Stimulated activated memory B cell treated with anti-CD40 and anti-IgM and Interleukin-4, amounts not matched to agents 10 μg/mL and 1 μg/mL and 100 μg/mL, for 72 hours (primary cell): ENCODE measurements around the gene MBNL3.
A peak's percentile ranks its signal among the peaks of the same experiment; 100 is the strongest.
"Not testable (repeated sequence)": the region's sequence is repeated elsewhere in the genome, so short reads cannot be mapped to it uniquely, and the experiment has no call there.

Experiments
- ATAC-seq: fragments of 150-1000 bp; cut with Tn5 transposase; 2 replicates; pipeline ENCODE4 v1.10.0; 2021
- H3K27ac Mint-ChIP-seq: one replicate; pipeline ENCODE4 v1.8.0; 2022; ENCODE audit warnings: mild to moderate bottlenecking, mixed read lengths
- H3K27me3 Mint-ChIP-seq: one replicate; pipeline ENCODE4 v1.8.0; 2022; ENCODE audit warnings: mixed read lengths
- H3K36me3 Mint-ChIP-seq: one replicate; pipeline ENCODE4 v1.8.0; 2022; ENCODE audit warnings: mixed read lengths
- H3K4me1 Mint-ChIP-seq: one replicate; pipeline ENCODE4 v1.8.0; 2022; ENCODE audit warnings: mixed read lengths
- H3K4me3 Mint-ChIP-seq: one replicate; pipeline ENCODE4 v1.8.0; 2022; ENCODE audit warnings: mild to moderate bottlenecking, moderate library complexity, mixed read lengths
- H3K9me3 Mint-ChIP-seq: one replicate; pipeline ENCODE4 v1.8.0; 2022; ENCODE audit warnings: mixed read lengths

The MBNL3 gene

DNA sequence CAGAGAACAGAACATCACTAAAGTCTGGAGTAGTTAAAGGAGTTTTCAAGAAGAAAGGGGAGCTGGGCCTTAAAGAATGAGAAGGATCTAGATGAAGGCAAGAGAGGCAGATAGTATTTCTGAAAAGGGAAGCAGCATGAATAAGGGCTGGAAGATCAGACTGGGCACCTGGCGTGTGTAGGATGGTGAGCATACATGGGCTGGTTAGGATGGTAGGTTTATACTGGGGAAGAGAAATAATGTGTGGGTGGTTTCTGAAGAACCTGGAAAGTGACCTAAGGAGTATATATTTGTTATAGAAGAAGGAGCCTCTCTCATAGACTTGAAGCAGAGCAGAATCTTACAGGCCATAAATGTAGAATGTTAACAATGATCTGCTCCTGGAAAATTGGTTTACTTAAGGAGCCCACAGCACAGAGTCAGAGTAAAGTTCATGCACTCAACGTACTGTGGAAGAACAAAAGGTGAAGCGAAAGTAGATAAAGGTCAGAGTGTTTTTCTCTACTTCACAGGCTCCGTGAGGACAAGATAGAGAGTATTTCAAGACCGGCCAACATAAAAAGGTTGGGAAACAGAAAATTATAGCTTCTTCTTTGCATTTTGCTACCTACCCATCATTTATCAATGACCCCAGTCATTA lies 35.8 kb downstream of the MBNL3 start:
- Mint-ChIP-seq H3K4me3 (no peak overlapping the region), H3K36me3 (peaks cover 7% of the 10 kb centered on the region), H3K4me1 (peaks cover 8% of the 10 kb centered on the region), H3K9me3 (peaks cover 5% of the 10 kb centered on the region), H3K27ac (peak overlapping the region; percentile 9), H3K27me3 (no peaks in the 10 kb centered on the region)
- peak; percentile 70 for ATAC-seq

DNA sequence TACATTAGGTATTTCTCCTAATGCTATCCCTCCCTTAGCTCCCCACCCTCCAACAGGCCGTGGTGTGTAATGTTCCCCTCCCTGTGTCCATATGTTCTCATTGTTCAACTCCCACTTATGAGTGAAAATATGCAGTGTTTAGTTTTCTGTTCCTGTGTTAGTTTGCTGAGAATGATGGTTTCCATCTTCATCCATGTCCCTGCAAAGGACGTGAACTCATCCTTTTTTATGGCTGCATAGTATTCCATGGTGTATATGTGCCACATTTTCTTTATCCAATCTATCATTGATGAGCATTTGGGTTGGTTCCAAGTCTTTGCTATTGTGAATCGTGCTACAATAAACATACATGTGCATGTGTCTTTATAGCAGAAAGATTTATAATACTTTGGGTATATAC lies 42.9 kb downstream of the MBNL3 start:
- not testable (repeated sequence) for H3K27ac Mint-ChIP-seq, H3K4me3 Mint-ChIP-seq, H3K27me3 Mint-ChIP-seq, H3K36me3 Mint-ChIP-seq, H3K9me3 Mint-ChIP-seq, ATAC-seq, H3K4me1 Mint-ChIP-seq

DNA sequence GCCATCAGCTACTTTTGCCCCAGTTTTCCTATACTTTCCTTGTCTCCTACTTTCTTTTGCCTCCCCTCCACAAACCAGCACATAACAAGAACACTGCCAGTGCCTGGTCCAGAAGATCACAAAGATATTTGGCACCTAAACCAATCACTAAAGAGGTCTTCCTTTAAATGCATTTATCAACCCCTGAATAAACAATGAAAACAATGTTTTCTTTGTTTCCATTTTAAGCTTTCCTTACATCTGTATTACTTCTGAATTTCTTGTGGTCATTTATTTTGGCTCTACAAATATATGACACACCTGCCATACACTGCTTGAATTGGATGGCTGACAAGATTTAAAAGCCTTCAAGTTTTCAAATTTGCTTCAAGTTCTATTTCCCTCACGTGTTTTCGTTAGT lies 43.9 kb downstream of the MBNL3 start:
- Mint-ChIP-seq H3K4me3 (no peak overlapping the region), H3K4me1 (peaks cover 6% of the 10 kb centered on the region), H3K27ac (no peak overlapping the region), H3K36me3 (no peaks in the 10 kb centered on the region), H3K27me3 (no peaks in the 10 kb centered on the region), H3K9me3 (peaks cover 5% of the 10 kb centered on the region)
- ATAC-seq, result no peak

DNA sequence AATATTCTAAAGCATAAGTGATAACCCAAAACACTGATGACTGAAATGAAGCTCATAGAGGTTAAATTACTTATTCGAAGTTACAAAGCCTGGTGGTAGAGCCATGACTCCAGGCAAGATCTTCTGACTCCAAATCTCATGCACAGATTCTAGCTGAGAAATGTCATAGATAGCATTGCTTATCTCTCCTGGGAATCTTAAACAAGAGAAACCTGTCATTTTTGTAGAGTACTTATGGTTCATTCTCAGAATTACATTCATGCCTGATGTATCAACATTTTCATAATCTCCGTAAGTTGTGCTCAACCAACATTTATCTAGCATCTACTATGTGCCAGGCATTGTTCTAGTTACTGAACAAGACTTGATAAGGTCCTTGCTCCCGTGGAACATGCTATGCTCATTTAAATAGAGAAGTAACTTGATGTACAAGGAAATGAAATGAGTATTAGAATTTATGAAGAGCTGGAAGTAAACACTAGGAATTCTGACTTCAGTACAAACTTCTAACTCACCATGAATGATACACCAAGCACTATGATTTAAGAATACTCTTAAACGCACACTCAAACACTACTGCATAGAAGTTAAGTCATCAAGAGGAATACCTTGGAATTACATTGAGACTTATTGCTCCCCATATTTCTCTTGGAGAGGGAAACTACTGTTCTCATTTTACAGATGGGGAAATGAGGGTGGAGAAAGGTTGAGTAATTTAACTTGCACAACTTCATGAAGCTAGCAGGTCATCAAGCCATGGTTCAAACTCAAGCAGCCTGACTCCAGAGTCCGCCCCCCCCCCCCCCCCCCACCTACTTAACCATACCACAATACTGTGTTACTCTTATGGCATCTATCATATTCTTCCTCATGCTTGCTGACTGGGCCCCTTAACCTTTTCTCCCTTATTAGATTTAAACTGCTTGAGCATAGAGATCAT lies 45.4 kb downstream of the MBNL3 start:
- no peak for ATAC-seq
- H3K27me3 Mint-ChIP-seq, result no peaks in the 10 kb centered on the region
- no peak overlapping the region for H3K4me3 Mint-ChIP-seq
- H3K36me3 Mint-ChIP-seq, result no peaks in the 10 kb centered on the region
- H3K4me1 Mint-ChIP-seq, result peaks cover 6% of the 10 kb centered on the region
- peaks cover 3% of the 10 kb centered on the region for H3K9me3 Mint-ChIP-seq
- no peak overlapping the region for H3K27ac Mint-ChIP-seq

DNA sequence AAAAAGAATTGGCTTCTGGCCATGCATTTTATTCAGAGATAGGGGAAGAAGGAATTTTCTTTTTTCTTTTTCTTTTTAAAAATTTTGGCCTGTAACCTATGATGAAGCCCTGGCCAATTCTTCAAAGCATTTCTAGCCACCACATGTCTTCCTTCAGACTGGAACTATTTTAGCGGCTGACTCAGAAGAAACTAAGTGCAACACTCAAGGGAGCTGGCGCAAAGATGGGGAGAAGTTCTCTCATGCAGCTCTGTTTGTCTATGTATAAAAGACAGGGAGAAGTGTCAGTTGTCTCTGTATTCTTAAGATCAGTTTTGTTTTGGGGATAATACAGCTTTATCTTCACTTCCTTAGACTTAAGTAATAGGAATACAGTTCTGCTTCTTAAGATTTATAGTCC lies 46.1 kb downstream of the MBNL3 start:
- Mint-ChIP-seq H3K27ac (no peak overlapping the region), H3K9me3 (no peaks in the 10 kb centered on the region), H3K27me3 (no peaks in the 10 kb centered on the region), H3K4me1 (peaks cover 6% of the 10 kb centered on the region), H3K36me3 (no peaks in the 10 kb centered on the region), H3K4me3 (no peak overlapping the region)
- no peak for ATAC-seq

DNA sequence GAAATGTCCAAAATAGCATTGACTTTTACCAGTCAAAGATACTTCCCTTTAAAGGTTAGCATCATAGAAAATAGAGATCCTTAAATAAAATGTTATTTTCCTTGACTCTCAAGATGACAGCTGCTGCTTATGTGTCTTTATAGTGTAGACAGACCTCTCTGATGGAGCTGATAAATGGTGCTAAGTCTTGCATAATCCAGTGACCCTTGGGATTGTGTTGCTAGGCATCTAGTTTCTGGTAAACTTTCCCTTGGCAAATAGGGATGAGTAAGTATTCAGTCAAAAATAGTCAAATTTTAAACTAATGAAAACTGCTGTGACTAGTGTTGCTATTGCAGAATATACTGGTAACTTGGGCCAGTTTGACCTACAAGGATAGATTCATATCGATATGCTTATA lies 53.6 kb downstream of the MBNL3 start:
- ATAC-seq, result no peak
- Mint-ChIP-seq H3K4me3 (no peak overlapping the region), H3K27ac (no peak overlapping the region), H3K4me1 (peaks cover 3% of the 10 kb centered on the region), H3K36me3 (peaks cover 19% of the 10 kb centered on the region), H3K9me3 (no peaks in the 10 kb centered on the region), H3K27me3 (no peaks in the 10 kb centered on the region)

DNA sequence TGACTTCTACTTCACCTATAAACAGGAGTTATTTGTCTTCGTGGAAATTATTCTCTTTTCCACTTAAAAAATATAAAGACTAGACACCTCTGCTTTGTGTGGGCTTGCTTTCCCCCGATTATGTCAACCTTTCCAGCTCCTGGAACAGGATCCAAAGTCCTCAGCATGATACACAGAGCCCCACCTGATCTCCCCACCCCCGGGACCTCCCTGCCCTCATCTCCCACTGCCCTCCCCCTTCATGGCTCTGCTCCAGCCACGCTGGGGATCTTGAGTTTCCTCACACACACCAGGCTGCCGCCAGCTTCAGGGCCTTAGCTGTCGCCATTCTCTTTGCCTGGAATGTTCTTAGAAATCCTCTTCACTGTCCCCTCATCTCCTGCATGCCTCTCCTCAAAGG lies 55.3 kb downstream of the MBNL3 start:
- ATAC-seq, result no peak
- Mint-ChIP-seq H3K9me3 (no peaks in the 10 kb centered on the region), H3K4me3 (no peak overlapping the region), H3K27ac (peak overlapping the region; percentile 53), H3K4me1 (peaks cover 5% of the 10 kb centered on the region), H3K36me3 (peaks cover 19% of the 10 kb centered on the region), H3K27me3 (no peaks in the 10 kb centered on the region)

DNA sequence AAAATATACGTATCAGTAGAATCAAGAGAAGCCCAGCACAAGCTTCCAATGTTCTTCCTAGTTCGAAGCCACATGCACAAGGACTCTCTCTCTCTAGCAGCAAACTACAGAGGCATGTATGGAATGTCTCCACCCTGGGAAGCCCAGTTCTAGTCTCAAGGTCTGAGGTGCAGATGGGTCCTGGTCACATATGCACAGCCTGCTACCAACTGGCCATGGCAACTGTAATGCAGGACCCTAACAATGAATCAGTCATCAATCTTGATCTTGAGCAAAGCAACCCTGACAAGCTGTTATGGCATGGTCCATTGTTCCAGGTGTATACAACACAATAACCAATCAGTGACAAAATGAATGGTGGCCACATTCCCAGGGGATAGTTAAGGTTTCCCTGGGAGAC lies 55.8 kb downstream of the MBNL3 start:
- no peak overlapping the region for H3K4me3 Mint-ChIP-seq
- ATAC-seq, result no peak
- H3K36me3 Mint-ChIP-seq, result peaks cover 19% of the 10 kb centered on the region
- no peaks in the 10 kb centered on the region for H3K9me3 Mint-ChIP-seq
- no peak overlapping the region for H3K27ac Mint-ChIP-seq
- peaks cover 5% of the 10 kb centered on the region for H3K4me1 Mint-ChIP-seq
- H3K27me3 Mint-ChIP-seq, result no peaks in the 10 kb centered on the region

DNA sequence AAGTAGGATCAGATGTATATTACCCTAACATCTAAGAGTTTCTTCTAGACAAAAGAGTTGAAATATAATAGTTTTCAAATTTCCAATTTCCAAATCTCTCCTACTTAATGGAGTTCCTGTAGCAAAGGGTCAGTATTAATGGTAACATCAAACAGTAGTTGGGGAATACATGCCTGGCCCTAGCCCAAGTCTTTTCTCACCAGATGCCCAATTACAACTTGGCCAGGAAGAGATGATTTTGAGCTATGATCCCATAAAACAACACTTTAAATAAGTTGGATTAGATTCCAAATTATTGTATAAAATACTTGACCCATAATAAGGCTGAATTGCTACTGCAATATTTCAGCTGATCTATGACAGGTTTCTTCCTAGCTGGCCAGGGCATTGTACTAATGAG lies 59.9 kb downstream of the MBNL3 start:
- Mint-ChIP-seq H3K27ac (no peak overlapping the region), H3K9me3 (no peaks in the 10 kb centered on the region), H3K36me3 (peaks cover 11% of the 10 kb centered on the region), H3K27me3 (no peaks in the 10 kb centered on the region), H3K4me1 (peaks cover 20% of the 10 kb centered on the region), H3K4me3 (no peak overlapping the region)
- no peak for ATAC-seq

DNA sequence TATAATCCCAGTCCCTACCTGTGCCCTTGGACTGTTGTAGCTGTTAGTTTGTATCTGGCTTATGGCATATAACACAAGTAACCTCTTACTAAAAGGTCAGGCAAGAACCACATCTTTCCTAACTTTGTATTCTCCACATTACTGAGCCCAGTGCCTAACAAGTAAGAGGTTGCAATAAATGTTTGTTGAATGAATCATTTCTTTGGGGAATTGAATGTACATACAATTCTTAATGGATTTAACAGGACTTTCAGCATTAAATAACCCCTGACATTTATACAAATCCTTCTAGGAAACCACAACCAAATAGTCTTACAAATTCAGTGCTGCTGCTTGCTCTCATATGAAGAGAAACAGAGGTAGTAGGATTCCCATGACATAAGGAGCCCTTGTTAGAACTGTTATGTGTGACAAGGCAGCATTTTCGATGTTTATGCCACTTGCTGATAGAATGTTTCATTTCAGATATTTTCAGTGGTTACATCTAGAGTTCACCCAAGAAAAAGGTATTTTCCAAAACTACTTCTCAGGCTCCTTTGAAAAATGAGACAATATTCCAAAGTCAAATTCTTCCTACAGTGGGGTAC lies 62.0 kb downstream of the MBNL3 start:
- H3K9me3 Mint-ChIP-seq, result no peaks in the 10 kb centered on the region
- H3K27ac Mint-ChIP-seq, result peak overlapping the region; percentile 50
- H3K36me3 Mint-ChIP-seq, result peaks cover 7% of the 10 kb centered on the region
- H3K4me3 Mint-ChIP-seq, result no peak overlapping the region
- ATAC-seq, result no peak
- H3K4me1 Mint-ChIP-seq, result peaks cover 20% of the 10 kb centered on the region
- H3K27me3 Mint-ChIP-seq, result no peaks in the 10 kb centered on the region

DNA sequence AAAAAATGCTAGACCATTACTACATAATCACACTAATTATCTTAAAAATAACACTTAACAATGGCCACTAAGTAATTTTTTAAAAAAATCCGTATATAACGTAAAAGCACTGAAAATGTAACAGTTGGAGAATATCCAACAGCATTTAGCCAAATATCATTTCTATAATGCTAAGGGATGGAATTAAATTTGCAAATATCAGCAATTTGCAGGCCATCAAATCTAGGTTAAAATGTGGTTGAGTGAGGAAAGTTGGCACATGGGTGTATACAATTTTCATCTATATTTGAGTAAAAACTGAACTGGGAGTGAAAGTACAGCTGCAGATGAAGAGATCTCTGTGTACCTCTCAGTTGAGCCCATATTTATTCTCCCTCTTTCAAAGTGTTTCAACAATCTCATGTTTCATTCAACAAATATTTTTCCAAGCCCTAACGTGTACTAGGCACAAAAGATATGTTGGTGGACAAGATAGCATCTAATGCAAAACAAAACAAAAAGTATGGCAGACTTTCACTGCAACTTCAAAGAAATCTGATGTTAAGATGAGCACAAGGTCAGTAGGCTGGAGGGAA lies 63.0 kb downstream of the MBNL3 start:
- ATAC-seq, result no peak
- no peak overlapping the region for H3K4me3 Mint-ChIP-seq
- peaks cover 20% of the 10 kb centered on the region for H3K4me1 Mint-ChIP-seq
- H3K9me3 Mint-ChIP-seq, result no peaks in the 10 kb centered on the region
- H3K27me3 Mint-ChIP-seq, result no peaks in the 10 kb centered on the region
- peak overlapping the region; percentile 50 for H3K27ac Mint-ChIP-seq
- H3K36me3 Mint-ChIP-seq, result no peaks in the 10 kb centered on the region

DNA sequence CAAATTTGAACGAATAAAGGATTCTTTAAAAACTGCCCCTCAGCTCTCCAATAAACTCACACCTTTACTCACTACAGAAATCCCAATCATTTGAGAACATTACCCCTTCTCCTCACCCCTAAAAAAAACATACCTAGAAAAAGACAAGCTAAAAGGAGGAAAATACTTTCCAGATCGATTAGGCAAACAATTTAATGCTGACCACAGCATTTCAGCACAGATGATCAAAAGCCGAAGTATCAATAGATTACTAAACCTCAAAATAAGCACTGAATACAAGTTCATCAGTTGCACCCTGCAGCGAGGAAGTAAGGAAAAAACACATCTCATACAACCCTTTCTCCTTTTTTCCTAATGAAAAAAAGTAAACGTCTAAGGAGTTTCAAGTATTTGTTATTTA lies 65.5 kb downstream of the MBNL3 start:
- ATAC-seq, result no peak

DNA sequence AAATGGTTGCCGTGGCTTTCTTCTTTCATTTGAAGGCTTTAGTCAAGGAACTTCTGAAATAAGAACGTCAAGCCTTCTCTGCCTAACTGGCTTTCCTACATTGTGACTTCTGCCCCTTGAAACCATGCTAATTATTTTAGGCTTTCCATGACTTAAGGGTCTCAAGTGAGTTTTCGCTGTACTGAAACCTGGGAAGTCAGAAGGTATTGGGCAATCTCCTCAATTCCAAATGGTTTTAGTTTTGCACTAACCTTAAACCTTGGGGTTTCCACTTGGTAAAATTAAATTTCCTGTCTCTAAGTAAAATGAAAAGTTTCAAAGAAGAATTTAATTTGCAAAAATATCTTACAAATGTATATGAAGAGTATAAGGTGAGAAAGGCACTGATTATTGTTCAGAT lies 73.8 kb downstream of the MBNL3 start:
- H3K4me3 Mint-ChIP-seq, result no peak overlapping the region
- no peaks in the 10 kb centered on the region for H3K27me3 Mint-ChIP-seq
- no peaks in the 10 kb centered on the region for H3K9me3 Mint-ChIP-seq
- H3K27ac Mint-ChIP-seq, result no peak overlapping the region
- peaks cover 2% of the 10 kb centered on the region for H3K36me3 Mint-ChIP-seq
- ATAC-seq, result no peak
- peaks cover 12% of the 10 kb centered on the region for H3K4me1 Mint-ChIP-seq

More for the DNA sequence above, 65.5 kb downstream of the MBNL3 start:
- Mint-ChIP-seq H3K36me3 (peaks cover 8% of the 10 kb centered on the region), H3K27ac (no peak overlapping the region), H3K9me3 (no peaks in the 10 kb centered on the region), H3K4me3 (no peak overlapping the region), H3K4me1 (peaks cover 15% of the 10 kb centered on the region), H3K27me3 (no peaks in the 10 kb centered on the region)

DNA sequence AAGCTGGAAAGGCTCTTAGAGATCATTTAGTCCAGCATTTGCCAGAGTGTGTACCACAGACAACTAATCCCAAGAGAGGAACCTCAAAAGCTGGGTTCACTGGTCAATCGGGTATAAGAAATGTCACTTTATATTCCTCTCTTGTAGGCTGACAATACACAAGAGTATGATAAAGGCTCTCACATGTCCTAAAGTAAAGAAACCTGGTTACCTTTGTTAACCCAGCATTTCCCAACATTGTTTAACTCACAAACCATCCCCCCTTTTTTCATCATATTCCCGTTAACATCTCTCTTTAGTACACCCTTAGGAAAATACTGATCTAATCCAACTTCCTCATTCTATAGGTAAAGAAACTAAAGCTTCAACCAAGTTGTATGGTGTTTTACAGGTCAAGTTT lies 74.4 kb downstream of the MBNL3 start:
- Mint-ChIP-seq H3K27ac (no peak overlapping the region), H3K9me3 (no peaks in the 10 kb centered on the region), H3K36me3 (no peaks in the 10 kb centered on the region), H3K4me1 (peaks cover 18% of the 10 kb centered on the region), H3K27me3 (no peaks in the 10 kb centered on the region), H3K4me3 (no peak overlapping the region)
- ATAC-seq, result no peak

DNA sequence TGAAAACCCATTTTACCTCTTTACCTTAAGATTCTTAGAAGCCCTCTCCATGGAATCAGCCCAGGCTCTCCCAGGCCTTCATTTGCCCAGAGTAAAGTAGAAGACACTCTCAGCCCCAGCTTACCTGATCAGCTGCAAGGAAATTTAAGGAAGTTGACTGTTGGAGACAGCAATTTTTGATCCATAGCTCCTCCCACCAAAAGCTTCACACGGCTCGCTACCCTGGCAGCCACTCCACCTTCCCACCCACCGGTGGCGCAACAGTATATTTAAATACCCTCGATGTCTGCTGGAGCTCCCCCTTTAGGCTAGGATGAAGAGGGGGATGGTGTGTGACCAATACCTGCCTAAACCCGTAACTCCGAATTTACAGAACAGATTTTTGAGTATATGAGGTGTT lies 75.4 kb downstream of the MBNL3 start:
- ATAC-seq, result no peak
- Mint-ChIP-seq H3K27ac (peak overlapping the region; percentile 27), H3K9me3 (no peaks in the 10 kb centered on the region), H3K27me3 (no peaks in the 10 kb centered on the region), H3K4me1 (peaks cover 18% of the 10 kb centered on the region), H3K36me3 (no peaks in the 10 kb centered on the region), H3K4me3 (no peak overlapping the region)
